B cell (primary cell): Measurements from ENCODE around the gene NCK1. TPM values are rescaled to one million over a fixed set of nuclear protein-coding genes. Genes with fewer than 3 reads are reported as not detected.

ENCODE experiments used
- ATAC-seq: fragments of 200-7000 bp; cut with Tn5 transposase; one replicate; pipeline ENCODE4 v1.10.0; 2021; ENCODE audit warnings: low read depth, mild to moderate bottlenecking, moderate number of reproducible peaks, moderate library complexity
- CTCF ChIA-PET: fragments of 350-600 bp; sonication (Branson Sonifier 250); formaldehyde crosslinking; loops from one replicate; lab custom pipeline; 2021; ENCODE audit warnings: antibody characterized with exemption, inconsistent platforms; lab: Charles Lee
- POLR2A ChIA-PET: fragments of 350-600 bp; sonication (Branson Sonifier 250); formaldehyde crosslinking; loops from one replicate; lab custom pipeline; 2021; ENCODE audit warnings: antibody characterized with exemption; lab: Charles Lee
- DNase-seq: peaks from one replicate; pipeline ENCODE4 v3.0.0; 2013
- H2AFZ ChIP-seq: 2 replicates; pipeline ENCODE4 v1.6.1; 2012; ENCODE audit warnings: mild to moderate bottlenecking, low read depth, low read length; ENCODE audit not compliant: insufficient read depth, poor library complexity, severe bottlenecking
- H3K27ac ChIP-seq, 2 donors: 1 replicate in 1 of 2; 2 replicates in 1 of 2; pipeline ENCODE4 v1.5.1; 2012 to 2013; ENCODE audit warnings: low read length in 2 of 2, mild to moderate bottlenecking in 2 of 2, moderate library complexity in 1 of 2
- H3K27me3 ChIP-seq, 4 experiments: fragments of 200-600 bp in 1 of 4; sonication (generic) in 1 of 4; replicated peaks in 1 of 4; 1 replicate in 2 of 4; 2 replicates in 2 of 4; pipeline versions ENCODE4 v1.6.1 to v1.7.0; 2013 to 2016; ENCODE audit warnings: low read length in 3 of 4, mild to moderate bottlenecking in 2 of 4, mixed read lengths in 1 of 4, moderate library complexity in 1 of 4; ENCODE audit not compliant: insufficient read depth in 4 of 4, control insufficient read depth in 3 of 4; ENCODE audit errors: control extremely low read depth in 1 of 4
- H3K36me3 ChIP-seq, 2 experiments: replicated peaks in 1 of 2; 1 replicate in 1 of 2; 2 replicates in 1 of 2; pipeline versions ENCODE4 v1.6.1 to v1.7.1; 2013; ENCODE audit warnings: low read length in 1 of 2; ENCODE audit not compliant: insufficient read depth in 2 of 2, control insufficient read depth in 1 of 2; ENCODE audit errors: control extremely low read depth in 1 of 2, extremely low read depth in 1 of 2
- H3K4me1 ChIP-seq, 2 donors: fragments of 200-600 bp in 1 of 2; sonication (generic) in 1 of 2; 1 replicate in 1 of 2; 2 replicates in 1 of 2; pipeline versions ENCODE4 v1.5.1 to v1.6.1; 2013 to 2017; ENCODE audit warnings: low read length in 2 of 2; ENCODE audit not compliant: control insufficient read depth in 2 of 2, insufficient read depth in 2 of 2
- H3K4me2 ChIP-seq: replicated peaks from 2 replicates; pipeline ENCODE3; 2012; ENCODE audit warnings: mild to moderate bottlenecking, low read depth, low read length; ENCODE audit not compliant: poor library complexity, severe bottlenecking
- H3K4me3 ChIP-seq, 5 experiments: fragments of 200-600 bp in 1 of 5; sonication (generic) in 1 of 5; 1 replicate in 3 of 5; 2 replicates in 2 of 5; pipeline versions ENCODE4 v1.5.1 to v1.7.0; 2011 to 2016; ENCODE audit warnings: low read length in 4 of 5, mild to moderate bottlenecking in 4 of 5, low read depth in 2 of 5, control low read depth in 1 of 5, moderate library complexity in 1 of 5; ENCODE audit not compliant: insufficient read depth in 1 of 5; ENCODE audit errors: control extremely low read depth in 1 of 5, extremely low read depth in 1 of 5
- H3K79me2 ChIP-seq: fragments of 200-600 bp; sonication (generic); one replicate; pipeline ENCODE4 v1.6.0; 2016; ENCODE audit warnings: low read length; ENCODE audit not compliant: control insufficient read depth, insufficient read depth
- H3K9ac ChIP-seq: fragments of 200-600 bp; sonication (generic); 2 replicates; pipeline ENCODE4 v1.6.1; 2017; ENCODE audit warnings: mild to moderate bottlenecking, low read length, moderate library complexity
- H3K9me3 ChIP-seq, 3 donors: one replicate each; pipeline versions ENCODE4 v1.6.1 to v1.7.1; 2013; ENCODE audit warnings: low read length in 2 of 3; ENCODE audit not compliant: control insufficient read depth in 2 of 3, insufficient read depth in 1 of 3; ENCODE audit errors: control extremely low read depth in 1 of 3
- H4K20me1 ChIP-seq: 2 replicates; pipeline ENCODE4 v1.6.0; 2012; ENCODE audit warnings: mild to moderate bottlenecking, low read length; ENCODE audit not compliant: insufficient read depth, control insufficient read depth, poor library complexity, severe bottlenecking
- H3K27ac Mint-ChIP-seq: one replicate; pipeline ENCODE4 v1.8.0; 2021; ENCODE audit warnings: mixed read lengths
- H3K27me3 Mint-ChIP-seq: one replicate; pipeline ENCODE4 v1.8.0; 2021; ENCODE audit warnings: mixed read lengths
- H3K4me1 Mint-ChIP-seq: one replicate; pipeline ENCODE4 v1.8.0; 2021; ENCODE audit warnings: mixed read lengths
- H3K4me3 Mint-ChIP-seq: one replicate; pipeline ENCODE4 v1.8.0; 2021; ENCODE audit warnings: mixed read lengths
- H3K9me3 Mint-ChIP-seq: one replicate; pipeline ENCODE4 v1.8.0; 2022; ENCODE audit warnings: mixed read lengths; ENCODE audit not compliant: insufficient read depth
- EZH2 ChIP-seq: IDR thresholded peaks from 2 replicates; pipeline ENCODE4 v1.6.1; 2012; ENCODE audit warnings: borderline replicate concordance, low read depth, mild to moderate bottlenecking, moderate library complexity, low read length; ENCODE audit not compliant: insufficient read depth, poor library complexity, severe bottlenecking
- WGBS: methylation state at CpG from one replicate; pipeline ENCODE4 v1.1.5; 2013; ENCODE audit warnings: missing lambda C conversion rate; ENCODE audit not compliant: insufficient coverage; 5-methylcytosine and 5-hydroxymethylcytosine counted together
- intact Hi-C: fragments of 100-400 bp; cut with micrococcal nuclease; formaldehyde crosslinking; loops from one replicate; pipeline ENCODE4 v1.10.0; 2022
- polyA plus RNA-seq: library from polyadenylated mRNA; depleted of rRNA; stranded (reverse); fragments of >200 nt; gene quantifications from 2 replicates; pipeline ENCODE4 v1.2.3, GENCODE V29; 2012
- total RNA-seq, 2 donors: library from RNA; stranded (reverse); fragments of 120-200 nt in 1 of 2; gene quantifications; 1 replicate in 1 of 2; 2 replicates in 1 of 2; pipeline versions ENCODE4 v1.2.3 to v1.2.4, GENCODE V29; 2013 to 2022
- TF ChIP-seq, protein P1 (sequence below): fragments of 200-600 bp; IDR thresholded peaks from one replicate; pipeline ENCODE4 v1.8.0; 2022; ENCODE audit warnings: antibody characterized with exemption, mild to moderate bottlenecking

NCK1 gene
- total and polyA plus RNA-seq, 2 donors (not counting 1 experiment from before 2014, with no cell fraction given): 12.6 to 32.4 TPM

- Histone ChIP-seq H3K4me1 (no peaks in the 10 kb centered on the region), H3K9me3 (peaks cover 4 to 15% (median 10%) of the 10 kb centered on the region in 3 donors), H3K9ac (no peak overlapping the region), H3K27me3 (no peaks in the 10 kb centered on the region), H3K79me2 (no peaks in the 10 kb centered on the region), H3K36me3 (no peaks in the 10 kb centered on the region), H3K4me3 (no peak overlapping the region), H3K27ac (no peak overlapping the region), H2AFZ (no peak overlapping the region), H3K4me2 (no peak overlapping the region), H4K20me1 (no peaks in the 10 kb centered on the region)
- Mint-ChIP-seq H3K4me3 (no peak overlapping the region), H3K27me3 (no peaks in the 10 kb centered on the region), H3K4me1 (no peaks in the 10 kb centered on the region), H3K9me3 (peaks cover 3% of the 10 kb centered on the region), H3K27ac (no peak overlapping the region)
- 100% methylated on average over 3 of the region's 4 CpGs for WGBS
- intact Hi-C loops: no loop called here
- ATAC-seq: no peak
- TF ChIP-seq, protein P1, sequence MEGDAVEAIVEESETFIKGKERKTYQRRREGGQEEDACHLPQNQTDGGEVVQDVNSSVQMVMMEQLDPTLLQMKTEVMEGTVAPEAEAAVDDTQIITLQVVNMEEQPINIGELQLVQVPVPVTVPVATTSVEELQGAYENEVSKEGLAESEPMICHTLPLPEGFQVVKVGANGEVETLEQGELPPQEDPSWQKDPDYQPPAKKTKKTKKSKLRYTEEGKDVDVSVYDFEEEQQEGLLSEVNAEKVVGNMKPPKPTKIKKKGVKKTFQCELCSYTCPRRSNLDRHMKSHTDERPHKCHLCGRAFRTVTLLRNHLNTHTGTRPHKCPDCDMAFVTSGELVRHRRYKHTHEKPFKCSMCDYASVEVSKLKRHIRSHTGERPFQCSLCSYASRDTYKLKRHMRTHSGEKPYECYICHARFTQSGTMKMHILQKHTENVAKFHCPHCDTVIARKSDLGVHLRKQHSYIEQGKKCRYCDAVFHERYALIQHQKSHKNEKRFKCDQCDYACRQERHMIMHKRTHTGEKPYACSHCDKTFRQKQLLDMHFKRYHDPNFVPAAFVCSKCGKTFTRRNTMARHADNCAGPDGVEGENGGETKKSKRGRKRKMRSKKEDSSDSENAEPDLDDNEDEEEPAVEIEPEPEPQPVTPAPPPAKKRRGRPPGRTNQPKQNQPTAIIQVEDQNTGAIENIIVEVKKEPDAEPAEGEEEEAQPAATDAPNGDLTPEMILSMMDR: no peak
- TF ChIP-seq EZH2: no peak
- no peak for DNase-seq
- ChIA-PET CTCF (no interaction called here), POLR2A (no interaction called here)
Observed at GRCh38 chr3:136973352-136973751, 111.3 kb downstream of the NCK1 start.

- H3K27ac Mint-ChIP-seq: no peak overlapping the region
- ChIA-PET CTCF (no interaction called here), POLR2A (no interaction called here)
- H4K20me1 ChIP-seq: no peaks in the 10 kb centered on the region
- H3K9me3 Mint-ChIP-seq: peaks cover 3% of the 10 kb centered on the region
- WGBS: no CpG with 5 or more reads among the region's 2 CpGs
- no peaks in the 10 kb centered on the region for H3K79me2 ChIP-seq
- ATAC-seq: no peak
- no peak for DNase-seq
- H3K9me3 ChIP-seq: peaks cover 4 to 15% (median 10%) of the 10 kb centered on the region in 3 donors
- no peaks in the 10 kb centered on the region for H3K36me3 ChIP-seq
- no peaks in the 10 kb centered on the region for H3K4me1 ChIP-seq
- H3K27me3 Mint-ChIP-seq: no peaks in the 10 kb centered on the region
- H3K4me3 Mint-ChIP-seq: no peak overlapping the region
- H3K27me3 ChIP-seq: no peaks in the 10 kb centered on the region
- TF ChIP-seq, protein P1: no peak
- TF ChIP-seq EZH2: no peak
- H3K4me2 ChIP-seq: no peak overlapping the region
- H3K4me1 Mint-ChIP-seq: no peaks in the 10 kb centered on the region
- no peak overlapping the region for H3K4me3 ChIP-seq
- intact Hi-C loops: no loop called here
- no peak overlapping the region for H3K27ac ChIP-seq
- H3K9ac ChIP-seq: no peak overlapping the region
- no peak overlapping the region for H2AFZ ChIP-seq
Observed at GRCh38 chr3:136974670-136975069, 112.7 kb downstream of the NCK1 start.
